Immature natural killer cell (primary cell): ENCODE measurements around the gene OTUD7B. TPM values are rescaled to one million over a fixed set of nuclear protein-coding genes. Genes with fewer than 3 reads are reported as not detected.
A peak's percentile ranks its signal among the peaks of the same experiment; 100 is the strongest.
"Not testable (repeated sequence)": the region's sequence is repeated elsewhere in the genome, so short reads cannot be mapped to it uniquely, and the experiment has no call there.

Source experiments
- DNase-seq, 3 donors: peaks; one replicate each; pipeline ENCODE4 v3.0.0; 2022; ENCODE audit warnings: mixed read lengths in 1 of 3
- H3K27ac Mint-ChIP-seq, 6 donors: one replicate each; pipeline ENCODE4 v1.8.0; 2020; ENCODE audit warnings: mixed read lengths in 6 of 6, mild to moderate bottlenecking in 5 of 6, inconsistent platforms in 4 of 6, moderate library complexity in 3 of 6
- H3K27me3 Mint-ChIP-seq, 3 donors: one replicate each; pipeline ENCODE4 v1.8.0; 2020 to 2021; ENCODE audit warnings: low read depth in 3 of 3, mild to moderate bottlenecking in 3 of 3, mixed read lengths in 3 of 3, moderate library complexity in 3 of 3, inconsistent platforms in 1 of 3
- H3K36me3 Mint-ChIP-seq, 3 donors: one replicate each; pipeline ENCODE4 v1.8.0; 2020; ENCODE audit warnings: mixed read lengths in 3 of 3, inconsistent platforms in 2 of 3, mild to moderate bottlenecking in 2 of 3
- H3K4me1 Mint-ChIP-seq, 2 donors: one replicate each; pipeline ENCODE4 v1.8.0; 2020; ENCODE audit warnings: inconsistent platforms in 2 of 2, mild to moderate bottlenecking in 2 of 2, mixed read lengths in 2 of 2, moderate library complexity in 1 of 2
- H3K4me3 Mint-ChIP-seq, 5 donors: one replicate each; pipeline ENCODE4 v1.8.0; 2020; ENCODE audit warnings: mild to moderate bottlenecking in 5 of 5, mixed read lengths in 5 of 5, inconsistent platforms in 3 of 5, moderate library complexity in 3 of 5
- H3K9me3 Mint-ChIP-seq, 6 donors: one replicate each; pipeline ENCODE4 v1.8.0; 2020; ENCODE audit warnings: mild to moderate bottlenecking in 6 of 6, mixed read lengths in 6 of 6, inconsistent platforms in 4 of 6, moderate library complexity in 3 of 6
- polyA plus RNA-seq, 3 donors: library from polyadenylated mRNA; unstranded; fragments of 300-500 nt; fragmentation: Illumina TruSeq; gene quantifications; one replicate each; pipeline ENCODE4 v1.2.3, GENCODE V29; 2021

Gene OTUD7B
- polyA plus RNA-seq, result 1 to 10 TPM in 1 of 3 donors, under 1 TPM in 2; 0.24 to 4.3 (median 0.54) TPM

GRCh38 chr1:150010393-150011115 lies at the start of gene OTUD7B:
TSS of gene OTUD7B (minus strand) at chr1:150010726. CDS start at chr1:149977510, 33,216 bp downstream.
- Mint-ChIP-seq H3K27ac (peak within 1 kb of the TSS; percentile 83 to 98 (median 92)), H3K4me3 (peak within 1 kb of the TSS; percentile 88 to 99 (median 98)), H3K36me3 (no peaks in the 10 kb centered on the region), H3K27me3 (peaks cover under 1 to 4% (median 3%) of the 10 kb centered on the region in 3 donors), H3K4me1 (peaks cover 28 to 43% of the 10 kb centered on the region in 2 donors), H3K9me3 (no peaks in the 10 kb centered on the region)
- peak; percentile 66 to 70 (median 67) for DNase-seq

- Mint-ChIP-seq H3K27me3 (peaks cover 0 to 2% (median 0%) of the 10 kb centered on the region in 3 donors), H3K27ac (no peak overlapping the region), H3K4me3 (no peak overlapping the region), H3K4me1 (no peaks in the 10 kb centered on the region), H3K36me3 (no peaks in the 10 kb centered on the region), H3K9me3 (no peaks in the 10 kb centered on the region)
- DNase-seq, result no peak
Observed at GRCh38 chr1:150060260-150060659, 49.7 kb upstream of the OTUD7B start.

- peaks cover 0 to 2% (median 0%) of the 10 kb centered on the region in 3 donors for H3K27me3 Mint-ChIP-seq
- no peaks in the 10 kb centered on the region for H3K36me3 Mint-ChIP-seq
- DNase-seq, result no peak
- H3K4me3 Mint-ChIP-seq, result no peak overlapping the region
- H3K4me1 Mint-ChIP-seq, result no peaks in the 10 kb centered on the region
- no peak overlapping the region for H3K27ac Mint-ChIP-seq
- H3K9me3 Mint-ChIP-seq, result no peaks in the 10 kb centered on the region
Observed at GRCh38 chr1:150056407-150056806, 45.9 kb upstream of the OTUD7B start.

DNA sequence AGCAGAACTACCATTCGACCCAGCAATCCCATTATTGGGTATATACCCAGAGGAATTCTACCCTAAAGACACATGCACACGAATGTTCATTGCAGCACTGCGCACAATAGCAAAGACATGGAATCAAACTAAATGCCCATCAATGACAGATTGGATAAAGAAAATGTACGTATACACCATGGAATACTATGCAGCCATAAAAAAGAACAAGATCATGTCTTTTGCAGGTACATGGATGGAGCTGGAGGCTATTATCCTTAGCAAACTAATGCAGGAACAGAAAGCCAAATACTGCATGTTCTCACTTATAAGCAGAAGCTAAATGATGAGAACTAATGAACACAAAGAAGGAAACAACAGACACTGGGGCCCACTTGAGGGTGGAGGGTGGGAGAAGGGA lies 45.0 kb upstream of the OTUD7B start:
- not testable (repeated sequence) for H3K4me3 Mint-ChIP-seq, H3K4me1 Mint-ChIP-seq, H3K27me3 Mint-ChIP-seq, H3K9me3 Mint-ChIP-seq, DNase-seq, H3K27ac Mint-ChIP-seq, H3K36me3 Mint-ChIP-seq

GRCh38 chr1:150053926-150054325 lies 43.4 kb upstream of the OTUD7B start:
- no peak overlapping the region for H3K27ac Mint-ChIP-seq
- peaks cover 0 to 4% (median 2%) of the 10 kb centered on the region in 3 donors for H3K27me3 Mint-ChIP-seq
- no peaks in the 10 kb centered on the region for H3K9me3 Mint-ChIP-seq
- H3K4me1 Mint-ChIP-seq, result no peaks in the 10 kb centered on the region
- no peaks in the 10 kb centered on the region for H3K36me3 Mint-ChIP-seq
- no peak for DNase-seq
- H3K4me3 Mint-ChIP-seq, result no peak overlapping the region

DNA sequence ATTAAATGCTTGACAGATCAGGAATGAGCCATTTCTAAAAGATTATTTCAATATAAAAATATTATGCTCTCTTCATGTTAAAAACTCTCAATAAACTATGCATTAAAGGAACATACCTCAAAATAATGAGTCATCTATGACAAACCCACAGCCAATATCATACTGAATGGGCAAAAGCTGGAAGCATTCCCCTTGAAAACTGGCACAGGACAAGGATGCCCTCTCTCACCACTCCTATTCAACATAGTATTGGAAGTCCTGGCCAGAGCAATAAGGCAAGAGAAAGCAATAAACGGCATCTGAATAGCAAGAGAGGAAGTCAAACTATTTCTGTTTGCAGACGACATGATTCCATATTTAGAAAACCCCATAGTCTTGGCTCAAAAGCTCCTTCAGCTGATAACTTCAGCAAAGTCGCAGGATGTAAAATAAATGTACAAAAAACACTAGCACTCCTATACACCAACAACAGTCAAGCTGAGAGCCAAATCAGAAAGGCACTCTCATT lies 41.4 kb upstream of the OTUD7B start:
- not testable (repeated sequence) for H3K4me1 Mint-ChIP-seq, H3K4me3 Mint-ChIP-seq, H3K27me3 Mint-ChIP-seq, DNase-seq, H3K36me3 Mint-ChIP-seq, H3K27ac Mint-ChIP-seq, H3K9me3 Mint-ChIP-seq

- no peak for DNase-seq
- Mint-ChIP-seq H3K9me3 (no peaks in the 10 kb centered on the region), H3K4me1 (no peaks in the 10 kb centered on the region), H3K27ac (no peak overlapping the region), H3K4me3 (no peak overlapping the region), H3K27me3 (peaks cover 0 to 4% (median 2%) of the 10 kb centered on the region in 3 donors), H3K36me3 (peaks cover 0 to 5% (median 4%) of the 10 kb centered on the region in 3 donors)
Observed at GRCh38 chr1:150051089-150051373, 40.5 kb upstream of the OTUD7B start.

DNA sequence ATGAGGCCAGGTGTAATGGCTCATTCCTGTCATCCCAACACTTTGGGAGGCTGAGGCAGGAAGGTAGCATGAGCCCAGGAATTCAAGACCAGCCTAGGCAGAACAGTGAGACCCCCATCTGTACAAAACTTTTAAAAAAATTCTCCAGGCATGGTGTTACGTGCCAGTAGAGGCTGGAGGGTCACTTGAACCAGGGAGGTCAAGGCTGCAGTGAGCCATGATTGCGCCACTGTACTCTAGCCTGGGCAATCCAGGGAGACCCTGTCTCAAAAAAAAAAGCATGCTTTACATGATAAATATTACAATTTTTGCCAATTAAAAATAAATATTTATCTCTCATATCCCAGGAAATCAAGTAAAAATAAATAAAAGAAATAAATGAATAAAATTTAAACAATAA lies 39.4 kb upstream of the OTUD7B start:
- no peaks in the 10 kb centered on the region for H3K4me1 Mint-ChIP-seq
- peaks cover 0 to 6% (median 2%) of the 10 kb centered on the region in 3 donors for H3K27me3 Mint-ChIP-seq
- peaks cover 0 to 5% (median 4%) of the 10 kb centered on the region in 3 donors for H3K36me3 Mint-ChIP-seq
- H3K9me3 Mint-ChIP-seq, result no peaks in the 10 kb centered on the region
- no peak overlapping the region for H3K4me3 Mint-ChIP-seq
- no peak for DNase-seq
- H3K27ac Mint-ChIP-seq, result no peak overlapping the region

DNA sequence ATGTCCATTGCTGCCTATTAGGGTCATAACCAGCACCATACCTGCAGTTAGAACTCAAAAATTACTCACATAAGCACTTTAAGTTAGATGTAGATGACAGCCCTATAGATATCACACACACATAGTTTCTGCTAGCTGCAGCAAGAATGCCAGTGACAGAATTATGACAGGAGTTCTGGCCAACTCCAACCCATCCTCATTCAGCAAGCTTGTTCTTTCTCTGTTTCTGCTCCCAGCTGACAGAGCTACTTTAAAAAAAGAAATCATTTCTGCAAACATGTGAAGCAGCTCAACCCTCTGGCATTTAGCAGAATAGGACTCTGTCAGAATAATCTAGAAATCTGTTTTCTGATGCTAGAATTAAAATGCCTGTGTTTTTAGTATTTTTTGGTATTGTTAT lies 23.8 kb upstream of the OTUD7B start:
- peaks cover 2 to 9% (median 3%) of the 10 kb centered on the region in 3 donors for H3K27me3 Mint-ChIP-seq
- no peak for DNase-seq
- no peak overlapping the region for H3K4me3 Mint-ChIP-seq
- no peak overlapping the region for H3K27ac Mint-ChIP-seq
- no peaks in the 10 kb centered on the region for H3K4me1 Mint-ChIP-seq
- no peaks in the 10 kb centered on the region for H3K9me3 Mint-ChIP-seq
- H3K36me3 Mint-ChIP-seq, result peaks cover 0 to 7% (median 0%) of the 10 kb centered on the region in 3 donors

DNA sequence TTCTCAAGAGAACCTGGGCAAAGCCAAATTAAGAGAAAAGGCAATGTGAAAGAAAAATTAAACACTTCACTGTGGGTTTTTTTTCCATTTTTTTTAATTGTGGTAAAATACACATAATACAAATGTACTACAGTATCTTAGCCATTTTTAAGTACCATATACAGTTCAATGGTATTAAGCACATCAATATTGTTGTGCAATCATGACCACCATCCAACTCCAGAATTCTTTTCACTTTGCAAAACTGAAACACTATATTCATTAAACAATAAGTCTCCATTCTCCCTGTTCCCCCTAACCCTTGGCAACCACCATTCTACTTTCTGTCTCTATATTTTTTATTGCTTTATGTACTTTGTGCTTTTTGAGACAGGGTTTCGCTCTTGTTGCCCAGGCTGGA lies 17.8 kb upstream of the OTUD7B start:
- no peak for DNase-seq
- Mint-ChIP-seq H3K27ac (no peak overlapping the region), H3K9me3 (no peaks in the 10 kb centered on the region), H3K27me3 (peaks cover 0 to 8% (median 0%) of the 10 kb centered on the region in 3 donors), H3K4me1 (no peaks in the 10 kb centered on the region), H3K4me3 (no peak overlapping the region), H3K36me3 (peaks cover 0 to 7% (median 0%) of the 10 kb centered on the region in 3 donors)

- H3K4me3 Mint-ChIP-seq, result no peak overlapping the region
- H3K9me3 Mint-ChIP-seq, result no peaks in the 10 kb centered on the region
- DNase-seq, result no peak
- no peak overlapping the region for H3K27ac Mint-ChIP-seq
- no peaks in the 10 kb centered on the region for H3K4me1 Mint-ChIP-seq
- H3K27me3 Mint-ChIP-seq, result peaks cover 1 to 2% (median 2%) of the 10 kb centered on the region in 3 donors
- H3K36me3 Mint-ChIP-seq, result no peaks in the 10 kb centered on the region
Observed at GRCh38 chr1:150024156-150024555, 13.6 kb upstream of the OTUD7B start.

DNA sequence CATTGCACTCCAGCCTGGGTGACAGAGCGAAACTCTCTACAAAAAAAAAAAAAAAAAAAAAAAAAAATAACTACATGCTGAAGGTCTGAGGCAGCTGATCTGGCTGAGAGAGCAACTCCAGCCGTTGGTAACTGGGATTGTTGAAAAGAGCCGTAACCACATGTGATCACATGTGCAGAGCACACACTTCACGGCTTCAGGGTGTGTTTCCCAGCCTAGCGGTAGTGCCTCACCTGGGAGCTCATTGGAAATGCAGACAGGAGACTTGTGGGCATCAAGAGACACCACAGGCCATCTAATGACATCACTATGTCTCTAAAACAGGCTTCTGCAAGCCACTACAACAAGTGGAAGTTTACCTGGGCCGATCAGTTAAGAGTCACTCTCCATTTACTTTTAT lies 11.8 kb upstream of the OTUD7B start:
- Mint-ChIP-seq H3K27ac (no peak overlapping the region), H3K4me3 (no peak overlapping the region), H3K27me3 (peaks cover 1 to 2% (median 2%) of the 10 kb centered on the region in 3 donors), H3K36me3 (no peaks in the 10 kb centered on the region), H3K9me3 (no peaks in the 10 kb centered on the region), H3K4me1 (no peaks in the 10 kb centered on the region)
- no peak for DNase-seq

DNA sequence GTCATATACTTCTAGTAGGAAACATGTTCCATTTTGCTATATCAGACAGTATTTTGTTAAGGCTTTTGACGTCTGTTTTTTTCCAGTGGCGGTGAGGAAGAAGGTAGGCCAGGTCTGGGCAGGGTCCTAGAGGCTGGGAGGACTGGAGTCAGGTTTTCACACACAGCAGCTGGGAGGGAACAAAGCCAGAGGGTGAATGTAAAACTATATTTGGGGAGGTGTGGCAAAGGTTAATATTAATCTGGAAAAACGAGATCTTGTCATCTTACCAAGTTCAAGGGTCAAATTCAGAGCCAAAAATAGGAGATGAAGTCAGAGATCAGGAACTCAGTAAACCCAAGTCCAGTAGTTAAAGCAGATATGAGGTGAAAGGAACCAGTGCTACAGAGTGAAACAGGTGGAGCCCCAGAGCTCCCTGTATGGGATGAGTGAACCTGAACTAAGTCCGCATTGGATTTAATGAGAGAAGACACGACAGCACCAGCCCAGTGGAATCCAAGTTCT lies 10.7 kb upstream of the OTUD7B start:
- H3K4me3 Mint-ChIP-seq, result no peak overlapping the region
- no peaks in the 10 kb centered on the region for H3K4me1 Mint-ChIP-seq
- H3K27ac Mint-ChIP-seq, result no peak overlapping the region
- H3K9me3 Mint-ChIP-seq, result no peaks in the 10 kb centered on the region
- DNase-seq, result no peak
- H3K36me3 Mint-ChIP-seq, result no peaks in the 10 kb centered on the region
- peaks cover 0 to 2% (median 1%) of the 10 kb centered on the region in 3 donors for H3K27me3 Mint-ChIP-seq

DNA sequence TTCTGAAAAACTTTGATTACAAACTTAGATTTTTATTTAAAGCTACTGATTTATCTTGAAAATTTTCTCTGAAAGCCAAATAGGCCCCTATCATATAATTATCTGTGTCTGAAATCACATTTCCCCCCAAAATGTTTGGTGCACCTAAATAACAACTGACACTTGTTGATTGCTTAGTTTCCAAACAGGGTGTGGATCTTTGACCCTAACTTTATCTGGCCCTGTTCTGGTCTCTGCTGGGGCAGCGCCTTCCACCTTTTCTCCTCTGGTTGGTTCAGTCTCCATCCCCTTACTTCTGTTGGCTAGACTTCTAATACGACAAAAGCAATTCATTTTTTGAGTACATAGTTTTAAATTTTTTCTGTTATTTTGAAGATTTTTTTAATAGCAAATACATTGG lies 10.2 kb upstream of the OTUD7B start:
- Mint-ChIP-seq H3K36me3 (no peaks in the 10 kb centered on the region), H3K27ac (no peak overlapping the region), H3K27me3 (peaks cover 0 to 3% (median 1%) of the 10 kb centered on the region in 3 donors), H3K9me3 (no peaks in the 10 kb centered on the region), H3K4me1 (no peaks in the 10 kb centered on the region), H3K4me3 (no peak overlapping the region)
- no peak for DNase-seq

GRCh38 chr1:150018165-150018564 lies 7.6 kb upstream of the OTUD7B start:
- no peak for DNase-seq
- Mint-ChIP-seq H3K27ac (no peak overlapping the region), H3K9me3 (no peaks in the 10 kb centered on the region), H3K36me3 (no peaks in the 10 kb centered on the region), H3K4me3 (no peak overlapping the region), H3K4me1 (no peaks in the 10 kb centered on the region), H3K27me3 (peaks cover 0 to 5% (median 1%) of the 10 kb centered on the region in 3 donors)
